ENCODE data around the gene EFTUD2. TPM values are rescaled to one million over a fixed set of nuclear protein-coding genes. Genes with fewer than 3 reads are reported as not detected.

The EFTUD2 gene
- total and polyA plus RNA-seq, 9 of the 15 experiments (the other 6 are each of a cell fraction or from before 2014, with no cell fraction given): 65.8 to 362 (median 218) TPM

DNA sequence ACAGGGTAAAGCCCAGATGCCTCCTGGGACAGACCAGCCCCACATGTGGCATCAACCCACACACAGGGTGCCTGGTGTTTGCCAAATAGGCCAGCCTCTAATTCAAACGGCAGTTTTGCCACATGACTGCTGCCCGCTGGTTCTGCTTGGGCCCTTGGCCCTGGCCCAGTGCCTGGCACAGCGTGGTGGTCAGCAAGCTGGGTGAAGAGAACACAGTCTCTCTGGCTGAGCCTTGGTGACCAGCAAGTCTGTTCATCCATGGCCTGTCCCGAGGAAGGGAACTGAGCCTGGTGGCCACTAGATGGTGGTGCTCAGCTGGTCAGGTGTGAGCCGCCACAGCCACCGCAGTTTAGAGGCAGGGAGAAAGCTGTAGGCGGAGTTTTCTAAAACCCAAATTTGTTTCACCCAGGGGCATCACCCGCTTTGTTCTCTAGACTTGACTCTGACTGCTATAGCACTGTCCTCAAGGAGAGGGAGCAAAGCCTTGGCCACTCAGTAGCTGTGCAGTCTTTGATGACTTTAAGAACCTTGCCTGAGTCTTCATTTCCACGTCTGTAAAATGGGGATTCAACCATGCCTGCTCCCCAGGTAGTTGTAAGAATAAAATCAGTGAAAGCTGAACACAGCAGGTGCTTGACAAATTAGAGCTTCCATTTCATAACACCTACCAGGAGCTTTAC is 20.8 kb upstream of the EFTUD2 start (continued):
- TF ChIP-seq ZNF174 (CRISPR knock-in tag; IDR thresholded peaks at IDR 0.05) (no peak), YY1 (IDR thresholded peaks at IDR 0.05; ENCODE audit: borderline replicate concordance in 1 of 3, control insufficient read depth in 1 of 3, extremely low read depth in 1 of 3, insufficient read depth in 3 of 3, insufficient read length in 1 of 3, insufficient replicate concordance in 2 of 3, low read depth in 1 of 3, low read length in 2 of 3) (peak in 1 of 3 experiments; percentile 31), BCOR (IDR thresholded peaks at IDR 0.05) (peak; percentile 83), PCBP1 (IDR thresholded peaks at IDR 0.05; ENCODE audit: low read depth, low read length, poor library complexity, severe bottlenecking) (no peak), KHSRP (IDR thresholded peaks at IDR 0.05) (no peak), CBX1 (IDR thresholded peaks at IDR 0.05; ENCODE audit: low read depth) (no peak), ATF2 (CRISPR knock-in tag; IDR thresholded peaks at IDR 0.05) (no peak), EP400 (IDR thresholded peaks at IDR 0.05) (no peak), STAG1 (CRISPR knock-in tag; IDR thresholded peaks at IDR 0.05; ENCODE audit: borderline replicate concordance) (peak; percentile 79), ZBTB49 (CRISPR knock-in tag; IDR thresholded peaks at IDR 0.05; ENCODE audit: borderline replicate concordance) (no peak), ZNF197 (CRISPR knock-in tag; IDR thresholded peaks at IDR 0.05; ENCODE audit: low read depth) (no peak), ZNF695 (CRISPR knock-in tag; IDR thresholded peaks at IDR 0.05) (no peak), ZNF280A (IDR thresholded peaks at IDR 0.05; ENCODE audit: low read depth, partially characterized antibody) (no peak), NFE2L1 (tag; IDR thresholded peaks at IDR 0.05; ENCODE audit: borderline replicate concordance, low read depth) (no peak), RBM39 (optimal IDR thresholded peaks at IDR 0.05; ENCODE audit: low read depth, low read length) (no peak), SMAD3 (CRISPR knock-in tag; conservative IDR thresholded peaks at IDR 0.05) (no peak), TAL1 (IDR thresholded peaks at IDR 0.05) (no peak), RAD21 (CRISPR knock-in tag; conservative IDR thresholded peaks at IDR 0.05 in 1 of 2, IDR thresholded peaks at IDR 0.05 in 1 of 2) (peak; percentile 84 to 92), CREM (IDR thresholded peaks at IDR 0.05; ENCODE audit: low read depth) (0 out of 2 replicates have a peak, but pooled peaks have one; percentile 4)
- TF ChIP-seq, protein P1, sequence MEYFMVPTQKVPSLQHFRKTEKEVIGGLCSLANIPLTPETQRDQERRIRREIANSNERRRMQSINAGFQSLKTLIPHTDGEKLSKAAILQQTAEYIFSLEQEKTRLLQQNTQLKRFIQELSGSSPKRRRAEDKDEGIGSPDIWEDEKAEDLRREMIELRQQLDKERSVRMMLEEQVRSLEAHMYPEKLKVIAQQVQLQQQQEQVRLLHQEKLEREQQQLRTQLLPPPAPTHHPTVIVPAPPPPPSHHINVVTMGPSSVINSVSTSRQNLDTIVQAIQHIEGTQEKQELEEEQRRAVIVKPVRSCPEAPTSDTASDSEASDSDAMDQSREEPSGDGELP (CRISPR knock-in tag; IDR thresholded peaks at IDR 0.05; ENCODE audit: borderline replicate concordance): peak; percentile 92

Data from K562 (cell line).